ENCODE results near the gene OR51B4.

DNA sequence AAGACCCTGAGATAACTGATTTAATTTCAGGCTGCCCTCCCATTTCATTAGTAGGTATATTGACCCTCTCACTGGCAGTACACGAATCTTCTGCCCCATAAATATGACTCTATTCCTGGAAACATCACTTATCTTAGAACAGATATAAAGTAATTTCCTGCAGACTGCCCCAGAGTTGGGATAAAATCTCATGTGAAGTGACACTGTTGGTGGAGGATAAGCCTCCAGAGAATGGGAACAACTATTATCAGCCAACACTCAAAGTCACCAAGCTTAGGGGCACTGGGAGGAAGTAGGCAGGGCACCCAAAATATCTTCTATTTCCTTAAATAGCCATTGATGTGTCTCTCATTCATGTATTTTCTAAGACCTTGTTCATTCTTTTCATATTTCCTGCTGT lies 33.4 kb upstream of the OR51B4 start:
- TF ChIP-seq POLR2A (IDR thresholded peaks at IDR 0.05; ENCODE audit: low read depth, low read length) (no peak), POLR2AphosphoS5 (IDR thresholded peaks at IDR 0.05; ENCODE audit: insufficient read depth, low read depth, low read length) (no peak), MAX (IDR thresholded peaks at IDR 0.05; ENCODE audit: insufficient read depth, insufficient read length) (no peak)
- TF ChIP-seq, protein P1, sequence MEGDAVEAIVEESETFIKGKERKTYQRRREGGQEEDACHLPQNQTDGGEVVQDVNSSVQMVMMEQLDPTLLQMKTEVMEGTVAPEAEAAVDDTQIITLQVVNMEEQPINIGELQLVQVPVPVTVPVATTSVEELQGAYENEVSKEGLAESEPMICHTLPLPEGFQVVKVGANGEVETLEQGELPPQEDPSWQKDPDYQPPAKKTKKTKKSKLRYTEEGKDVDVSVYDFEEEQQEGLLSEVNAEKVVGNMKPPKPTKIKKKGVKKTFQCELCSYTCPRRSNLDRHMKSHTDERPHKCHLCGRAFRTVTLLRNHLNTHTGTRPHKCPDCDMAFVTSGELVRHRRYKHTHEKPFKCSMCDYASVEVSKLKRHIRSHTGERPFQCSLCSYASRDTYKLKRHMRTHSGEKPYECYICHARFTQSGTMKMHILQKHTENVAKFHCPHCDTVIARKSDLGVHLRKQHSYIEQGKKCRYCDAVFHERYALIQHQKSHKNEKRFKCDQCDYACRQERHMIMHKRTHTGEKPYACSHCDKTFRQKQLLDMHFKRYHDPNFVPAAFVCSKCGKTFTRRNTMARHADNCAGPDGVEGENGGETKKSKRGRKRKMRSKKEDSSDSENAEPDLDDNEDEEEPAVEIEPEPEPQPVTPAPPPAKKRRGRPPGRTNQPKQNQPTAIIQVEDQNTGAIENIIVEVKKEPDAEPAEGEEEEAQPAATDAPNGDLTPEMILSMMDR (IDR thresholded peaks at IDR 0.05; ENCODE audit: extremely low read depth in 1 of 2, insufficient read depth in 1 of 2, low read depth in 1 of 2, low read length in 2 of 2) = no peak
